Keratinocyte (primary cell): ENCODE data around the gene DCTN4. TPM values are rescaled to one million over a fixed set of nuclear protein-coding genes. Genes with fewer than 3 reads are reported as not detected.

Source experiments
- DNase-seq: peaks from one replicate; pipeline ENCODE4 v3.0.0-alpha.2; 2011; ENCODE audit warnings: low read depth, missing footprints, low spot score
- FAIRE-seq: peaks from 2 replicates; lab custom pipeline; 2011; peaks lifted over from hg19 to GRCh38; lab: Jason Lieb, UNC
- H2AFZ ChIP-seq: 2 replicates; pipeline ENCODE4 v1.6.0; 2012; ENCODE audit warnings: low read length, control low read depth, inconsistent platforms; ENCODE audit not compliant: control insufficient read depth
- H3K27ac ChIP-seq: 2 replicates; pipeline ENCODE4 v1.5.1; 2011; ENCODE audit warnings: low read length; ENCODE audit not compliant: control insufficient read depth, insufficient read depth
- H3K27me3 ChIP-seq: 3 replicates; pipeline ENCODE4 v1.6.0; 2011; ENCODE audit warnings: low read length; ENCODE audit not compliant: control insufficient read depth, insufficient read depth; ENCODE audit errors: extremely low read depth
- H3K36me3 ChIP-seq, 2 experiments: 2 replicates in 1 of 2; 3 replicates in 1 of 2; pipeline ENCODE4 v1.5.1; 2011; ENCODE audit warnings: low read length in 2 of 2, mild to moderate bottlenecking in 1 of 2; ENCODE audit not compliant: control insufficient read depth in 2 of 2, insufficient read depth in 2 of 2; ENCODE audit errors: extremely low read depth in 1 of 2
- H3K4me1 ChIP-seq: 3 replicates; pipeline ENCODE4 v1.5.1; 2011; ENCODE audit warnings: low read length; ENCODE audit not compliant: control insufficient read depth, insufficient read depth; ENCODE audit errors: extremely low read depth
- H3K4me2 ChIP-seq: 3 replicates; pipeline ENCODE4 v1.6.0; 2011; ENCODE audit warnings: low read depth, low read length; ENCODE audit not compliant: control insufficient read depth, insufficient read depth; ENCODE audit errors: extremely low read depth
- H3K4me3 ChIP-seq, 3 experiments: fragments of 200-600 bp in 1 of 3; sonication (generic) in 1 of 3; 2 replicates in 2 of 3; 3 replicates in 1 of 3; pipeline ENCODE4 v1.5.1; 2011 to 2016; ENCODE audit warnings: low read length in 3 of 3, mild to moderate bottlenecking in 3 of 3, control low read depth in 2 of 3, inconsistent platforms in 1 of 3, low read depth in 1 of 3, mixed read lengths in 1 of 3, mixed run types in 1 of 3, moderate library complexity in 1 of 3; ENCODE audit not compliant: control insufficient read depth in 2 of 3, insufficient read depth in 2 of 3; ENCODE audit errors: extremely low read depth in 1 of 3
- H3K79me2 ChIP-seq: 2 replicates; pipeline ENCODE4 v1.6.0; 2012; ENCODE audit warnings: low read length; ENCODE audit not compliant: control insufficient read depth, insufficient read depth
- H3K9ac ChIP-seq: 3 replicates; pipeline ENCODE4 v1.6.0; 2011; ENCODE audit warnings: low read length; ENCODE audit not compliant: control insufficient read depth, insufficient read depth; ENCODE audit errors: extremely low read depth
- H3K9me1 ChIP-seq: 3 replicates; pipeline ENCODE4 v1.6.0; 2011; ENCODE audit warnings: low read length; ENCODE audit not compliant: control insufficient read depth, insufficient read depth; ENCODE audit errors: extremely low read depth
- H3K9me3 ChIP-seq: 2 replicates; pipeline ENCODE4 v1.5.1; 2012; ENCODE audit warnings: low read depth, low read length; ENCODE audit not compliant: control insufficient read depth
- H4K20me1 ChIP-seq: 3 replicates; pipeline ENCODE4 v1.6.0; 2011; ENCODE audit warnings: low read length; ENCODE audit not compliant: control insufficient read depth, insufficient read depth; ENCODE audit errors: extremely low read depth
- CTCF ChIP-seq, 3 experiments: IDR thresholded peaks in 1 of 3; conservative IDR thresholded peaks in 1 of 3; optimal IDR thresholded peaks in 1 of 3; 2 replicates in 2 of 3; 3 replicates in 1 of 3; pipeline versions ENCODE3 to v1.5.1; 2011; ENCODE audit warnings: low read length in 3 of 3, mild to moderate bottlenecking in 3 of 3, moderate library complexity in 2 of 3, control low read depth in 1 of 3, inconsistent platforms in 1 of 3; ENCODE audit not compliant: insufficient read depth in 2 of 3; ENCODE audit errors: extremely low read depth in 1 of 3
- EZH2 ChIP-seq: IDR thresholded peaks from one replicate; pipeline ENCODE4 v1.6.1; 2012; ENCODE audit warnings: inconsistent platforms, mild to moderate bottlenecking, low read length, moderate library complexity
- dilution Hi-C: fragments of 300-500 bp; cut with MboI; formaldehyde crosslinking; loops from one replicate; pipeline ENCODE4 v1.7.0; 2020; ENCODE audit warnings: low sequenced_read_pairs; ENCODE audit not compliant: extremely low pct_ligation_motif_present
- polyA plus RNA-seq, 5 experiments: library from polyadenylated mRNA; depleted of rRNA in 3 of 5; stranded (reverse) in 3 of 5; stranded (forward) in 1 of 5; unstranded in 1 of 5; fragments of >200 nt; gene quantifications; 1 replicate in 1 of 5; 2 replicates in 3 of 5; 3 replicates in 1 of 5; pipeline versions ENCODE4 v1.2.1 to v1.2.3, GENCODE V29; 2011 to 2012; ENCODE audit warnings: missing spikeins in 2 of 5, low read depth in 1 of 5, low replicate concordance in 1 of 5

Gene DCTN4
- polyA plus RNA-seq, 1 donor (not counting 4 experiments of a cell fraction or from before 2014, with no cell fraction given), result 44.3 TPM

DNA sequence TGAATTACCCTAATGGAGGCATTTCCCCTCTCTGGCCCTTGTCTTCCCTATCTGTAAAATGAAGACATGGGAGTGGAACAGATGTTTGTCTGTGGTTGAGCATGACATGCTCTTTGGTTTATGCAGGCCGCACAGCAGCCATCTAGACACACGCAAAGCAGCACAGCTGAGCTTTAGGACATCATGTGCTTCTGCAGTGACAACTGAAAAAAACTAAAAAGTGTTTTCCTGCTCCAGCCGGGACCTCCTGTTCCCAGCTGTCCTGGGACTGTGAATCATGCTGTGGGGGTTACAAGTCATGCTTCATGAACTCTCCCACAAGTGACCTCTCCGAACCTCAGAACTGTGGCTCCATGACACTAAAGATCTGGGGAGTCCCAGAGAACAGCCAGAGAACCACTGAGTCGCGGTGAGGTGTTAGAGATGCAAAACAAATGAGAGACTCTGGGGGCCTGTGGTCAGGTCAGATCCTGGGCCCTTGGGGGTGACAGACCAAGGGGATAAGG lies 21.4 kb upstream of the DCTN4 start:
- Histone ChIP-seq H3K36me3 (peaks cover 0 to 7% of the 10 kb centered on the region in 2 experiments), H4K20me1 (no peaks in the 10 kb centered on the region), H3K9ac (peak overlapping the region; percentile 64), H3K4me3 (peak overlapping the region; percentile 55 to 72 (median 63)), H3K27me3 (no peaks in the 10 kb centered on the region), H3K9me3 (no peaks in the 10 kb centered on the region), H3K4me1 (peaks cover 52% of the 10 kb centered on the region), H3K79me2 (peaks cover 41% of the 10 kb centered on the region), H2AFZ (no peak overlapping the region), H3K27ac (peak overlapping the region; percentile 89), H3K4me2 (peak overlapping the region; percentile 88), H3K9me1 (peaks cover 6% of the 10 kb centered on the region)
- TF ChIP-seq CTCF (optimal IDR thresholded peaks at IDR 0.05 in 1 of 3, IDR thresholded peaks at IDR 0.05 in 1 of 3, conservative IDR thresholded peaks at IDR 0.05 in 1 of 3; ENCODE audit: extremely low read depth in 1 of 3, insufficient read depth in 2 of 3, low read length in 3 of 3), result no peak
- no peak for TF ChIP-seq EZH2
- FAIRE-seq (no peak), DNase-seq (peak; percentile 52)
- dilution Hi-C loops, result no loop called here

DNA sequence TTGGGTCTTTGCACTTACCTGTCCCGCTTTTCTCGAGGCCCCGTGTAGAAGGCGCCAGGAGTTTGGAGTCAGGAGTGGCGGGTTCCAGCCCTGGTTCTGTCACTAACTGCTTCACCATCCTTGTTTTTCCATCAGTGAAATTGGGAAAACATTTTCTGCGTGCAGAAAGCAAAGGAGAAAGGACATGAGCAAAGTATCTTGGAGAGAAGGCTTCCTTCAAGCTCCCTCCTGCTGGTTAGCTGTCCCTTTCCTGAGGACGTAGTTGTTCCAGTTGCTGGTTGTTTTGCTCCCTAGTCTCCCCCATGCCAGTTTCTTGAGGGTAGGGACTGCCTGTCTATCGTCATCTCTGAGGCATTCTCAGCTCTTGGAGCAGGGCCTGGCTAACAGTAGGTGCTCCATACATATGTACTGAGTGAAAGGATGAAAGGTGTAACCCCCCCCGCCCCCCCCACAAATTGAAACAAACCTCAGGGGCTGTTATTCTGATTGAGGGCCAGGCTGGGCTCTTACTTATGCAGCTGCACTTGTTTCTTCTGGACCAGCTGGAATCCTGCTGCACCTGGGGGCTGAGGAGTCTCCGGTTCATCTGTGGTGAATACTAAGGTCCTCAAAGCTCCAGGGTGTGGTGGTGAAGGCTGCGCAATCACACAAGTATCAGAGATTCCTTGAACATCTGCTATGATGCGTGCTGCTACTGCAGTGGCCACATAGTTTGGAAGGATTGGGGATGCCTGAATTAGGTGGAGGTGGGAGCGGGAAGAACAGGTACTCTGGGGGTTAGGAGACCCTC lies 20.8 kb upstream of the DCTN4 start:
- peak overlapping the region; percentile 89 for H3K27ac ChIP-seq
- peak in 1 of 3 experiments; percentile 5 for TF ChIP-seq CTCF (optimal IDR thresholded peaks at IDR 0.05 in 1 of 3, IDR thresholded peaks at IDR 0.05 in 1 of 3, conservative IDR thresholded peaks at IDR 0.05 in 1 of 3; ENCODE audit: extremely low read depth in 1 of 3, insufficient read depth in 2 of 3, low read length in 3 of 3)
- no peak for TF ChIP-seq EZH2
- FAIRE-seq (no peak), DNase-seq (no peak)
- H3K9ac ChIP-seq, result peak overlapping the region; percentile 92
- H2AFZ ChIP-seq, result no peak overlapping the region
- peak overlapping the region; percentile 88 for H3K4me2 ChIP-seq
- H3K9me3 ChIP-seq, result no peaks in the 10 kb centered on the region
- H4K20me1 ChIP-seq, result no peaks in the 10 kb centered on the region
- peaks cover 6% of the 10 kb centered on the region for H3K9me1 ChIP-seq
- peak overlapping the region; percentile 72 to 88 (median 83) for H3K4me3 ChIP-seq
- no peaks in the 10 kb centered on the region for H3K27me3 ChIP-seq
- peaks cover 36% of the 10 kb centered on the region for H3K79me2 ChIP-seq
- dilution Hi-C loops, result no loop called here
- H3K36me3 ChIP-seq, result peaks cover 0 to 7% of the 10 kb centered on the region in 2 experiments
- H3K4me1 ChIP-seq, result peaks cover 52% of the 10 kb centered on the region
